ENCODE measurements around the gene SORL1.

Gene SORL1

DNA sequence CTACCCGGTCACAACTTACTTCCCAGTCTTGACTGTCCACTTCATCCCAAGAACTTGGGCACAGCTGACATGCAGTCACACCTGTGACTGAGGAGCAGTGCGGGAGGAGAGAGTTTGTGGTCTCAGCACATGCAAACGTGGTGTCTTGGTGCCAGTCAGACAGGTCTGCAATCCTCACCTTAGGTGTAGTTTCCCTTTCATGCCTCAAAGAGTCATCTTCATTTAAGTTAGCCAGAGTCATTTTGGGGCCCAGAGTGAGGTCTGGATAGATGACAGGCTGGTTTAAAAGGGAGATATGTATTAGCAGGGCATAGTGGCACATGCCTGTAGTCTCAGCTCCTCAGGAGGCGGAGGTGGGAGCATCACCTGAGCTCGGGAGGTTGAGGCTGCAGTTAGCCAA lies 109.1 kb downstream of the SORL1 start:
- Histone ChIP-seq H3K36me3 (ENCODE audit: insufficient read depth, low read length) (peaks cover 98% of the 10 kb centered on the region), H3K79me2 (ENCODE audit: insufficient read depth, low read length) (no peaks in the 10 kb centered on the region), H3K27ac (ENCODE audit: low read depth, low read length, poor library complexity, severe bottlenecking) (no peak overlapping the region), H2AFZ (ENCODE audit: low read length) (no peak overlapping the region), H3K4me2 (ENCODE audit: low read length) (no peak overlapping the region), H3K9me3 (ENCODE audit: low read length) (no peaks in the 10 kb centered on the region), H3K9me2 (ENCODE audit: low read depth, low read length) (no peaks in the 10 kb centered on the region), H4K20me1 (ENCODE audit: insufficient read depth, low read length) (no peaks in the 10 kb centered on the region), H3F3A (ENCODE audit: insufficient read depth, low read length) (no peaks in the 10 kb centered on the region), H3K27me3 (ENCODE audit: insufficient read depth, low read length) (no peaks in the 10 kb centered on the region), H3K4me3 (ENCODE audit: low read depth, low read length, poor library complexity, severe bottlenecking) (no peak overlapping the region), H3K4me1 (ENCODE audit: insufficient read depth, low read length, severe bottlenecking) (no peaks in the 10 kb centered on the region), H3K9ac (ENCODE audit: low read length) (no peak overlapping the region)
- TF ChIP-seq EZH2 (IDR thresholded peaks at IDR 0.05; ENCODE audit: borderline replicate concordance, low read length) = no peak
- TF ChIP-seq, protein P1, sequence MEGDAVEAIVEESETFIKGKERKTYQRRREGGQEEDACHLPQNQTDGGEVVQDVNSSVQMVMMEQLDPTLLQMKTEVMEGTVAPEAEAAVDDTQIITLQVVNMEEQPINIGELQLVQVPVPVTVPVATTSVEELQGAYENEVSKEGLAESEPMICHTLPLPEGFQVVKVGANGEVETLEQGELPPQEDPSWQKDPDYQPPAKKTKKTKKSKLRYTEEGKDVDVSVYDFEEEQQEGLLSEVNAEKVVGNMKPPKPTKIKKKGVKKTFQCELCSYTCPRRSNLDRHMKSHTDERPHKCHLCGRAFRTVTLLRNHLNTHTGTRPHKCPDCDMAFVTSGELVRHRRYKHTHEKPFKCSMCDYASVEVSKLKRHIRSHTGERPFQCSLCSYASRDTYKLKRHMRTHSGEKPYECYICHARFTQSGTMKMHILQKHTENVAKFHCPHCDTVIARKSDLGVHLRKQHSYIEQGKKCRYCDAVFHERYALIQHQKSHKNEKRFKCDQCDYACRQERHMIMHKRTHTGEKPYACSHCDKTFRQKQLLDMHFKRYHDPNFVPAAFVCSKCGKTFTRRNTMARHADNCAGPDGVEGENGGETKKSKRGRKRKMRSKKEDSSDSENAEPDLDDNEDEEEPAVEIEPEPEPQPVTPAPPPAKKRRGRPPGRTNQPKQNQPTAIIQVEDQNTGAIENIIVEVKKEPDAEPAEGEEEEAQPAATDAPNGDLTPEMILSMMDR (IDR thresholded peaks at IDR 0.05; ENCODE audit: low read length) = no peak

DNA sequence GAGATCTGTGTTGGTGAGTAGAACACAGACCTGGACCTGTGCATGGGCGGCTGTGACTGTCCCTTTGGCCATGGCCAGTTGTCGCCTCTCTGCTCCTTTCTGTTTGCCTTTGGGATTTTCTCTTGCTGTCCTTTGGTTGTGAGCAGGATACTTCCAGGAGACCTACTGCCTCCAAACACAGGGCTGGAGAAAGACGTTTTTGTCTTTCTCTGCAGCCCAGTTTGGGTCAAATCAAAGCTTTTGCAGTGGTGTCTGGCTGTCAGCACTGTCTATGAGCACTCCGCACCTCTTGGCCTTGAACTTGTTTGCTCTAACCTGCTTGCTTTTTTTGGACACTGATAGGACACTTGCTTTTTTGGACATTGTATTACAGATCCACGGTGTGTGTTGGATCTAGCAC lies 109.6 kb downstream of the SORL1 start:
- Histone ChIP-seq H3K4me3 (ENCODE audit: low read depth, low read length, poor library complexity, severe bottlenecking) (no peak overlapping the region), H3K9me2 (ENCODE audit: low read depth, low read length) (no peaks in the 10 kb centered on the region), H3K9me3 (ENCODE audit: low read length) (no peaks in the 10 kb centered on the region), H4K20me1 (ENCODE audit: insufficient read depth, low read length) (no peaks in the 10 kb centered on the region), H3K4me2 (ENCODE audit: low read length) (no peak overlapping the region), H3K36me3 (ENCODE audit: insufficient read depth, low read length) (peaks cover 98% of the 10 kb centered on the region), H3K27me3 (ENCODE audit: insufficient read depth, low read length) (no peaks in the 10 kb centered on the region), H3K9ac (ENCODE audit: low read length) (no peak overlapping the region), H2AFZ (ENCODE audit: low read length) (no peak overlapping the region), H3K4me1 (ENCODE audit: insufficient read depth, low read length, severe bottlenecking) (peaks cover 5% of the 10 kb centered on the region), H3K27ac (ENCODE audit: low read depth, low read length, poor library complexity, severe bottlenecking) (no peak overlapping the region), H3F3A (ENCODE audit: insufficient read depth, low read length) (no peaks in the 10 kb centered on the region), H3K79me2 (ENCODE audit: insufficient read depth, low read length) (no peaks in the 10 kb centered on the region)
- TF ChIP-seq, protein P1 (IDR thresholded peaks at IDR 0.05; ENCODE audit: low read length) = no peak
- TF ChIP-seq EZH2 (IDR thresholded peaks at IDR 0.05; ENCODE audit: borderline replicate concordance, low read length) = no peak

- H3K4me1 ChIP-seq (ENCODE audit: insufficient read depth, low read length, severe bottlenecking) = peaks cover 18% of the 10 kb centered on the region
- H3K4me2 ChIP-seq (ENCODE audit: low read length) = no peak overlapping the region
- H3K4me3 ChIP-seq (ENCODE audit: low read depth, low read length, poor library complexity, severe bottlenecking) = no peak overlapping the region
- no peak overlapping the region for H3K9ac ChIP-seq (ENCODE audit: low read length)
- H3K27me3 ChIP-seq (ENCODE audit: insufficient read depth, low read length) = no peaks in the 10 kb centered on the region
- H2AFZ ChIP-seq (ENCODE audit: low read length) = no peak overlapping the region
- peaks cover 97% of the 10 kb centered on the region for H3K36me3 ChIP-seq (ENCODE audit: insufficient read depth, low read length)
- TF ChIP-seq, protein P1 (IDR thresholded peaks at IDR 0.05; ENCODE audit: low read length) = no peak
- no peak for TF ChIP-seq EZH2 (IDR thresholded peaks at IDR 0.05; ENCODE audit: borderline replicate concordance, low read length)
- no peaks in the 10 kb centered on the region for H3K9me2 ChIP-seq (ENCODE audit: low read depth, low read length)
- no peaks in the 10 kb centered on the region for H4K20me1 ChIP-seq (ENCODE audit: insufficient read depth, low read length)
- no peaks in the 10 kb centered on the region for H3K79me2 ChIP-seq (ENCODE audit: insufficient read depth, low read length)
- H3K27ac ChIP-seq (ENCODE audit: low read depth, low read length, poor library complexity, severe bottlenecking) = no peak overlapping the region
- H3K9me3 ChIP-seq (ENCODE audit: low read length) = no peaks in the 10 kb centered on the region
- no peaks in the 10 kb centered on the region for H3F3A ChIP-seq (ENCODE audit: insufficient read depth, low read length)
Measured at GRCh38 chr11:121563003-121563402, 110.9 kb downstream of the SORL1 start.
